ENCODE results near the gene EFNB3.
A peak's percentile ranks its signal among the peaks of the same experiment; 100 is the strongest.

The EFNB3 gene

GRCh38 chr17:7717756-7718350 is 12.9 kb downstream of the EFNB3 start:
- TF ChIP-seq EZH2phosphoT487 (IDR thresholded peaks at IDR 0.05; ENCODE audit: borderline replicate concordance) (no peak), CTCF (conservative IDR thresholded peaks at IDR 0.05; ENCODE audit: low read length) (no peak)
- Histone ChIP-seq H2AFZ (ENCODE audit: low read length) (peak overlapping the region; percentile 95), H3K36me3 (ENCODE audit: insufficient read depth, low read length) (no peaks in the 10 kb centered on the region), H3K9me3 (ENCODE audit: insufficient read depth, low read depth, low read length) (no peaks in the 10 kb centered on the region), H3F3A (ENCODE audit: low read depth) (no peaks in the 10 kb centered on the region), H3K4me1 (ENCODE audit: insufficient read depth, low read length, poor library complexity, severe bottlenecking) (peaks cover 11% of the 10 kb centered on the region), H3K4me3 (ENCODE audit: low read length, poor library complexity, severe bottlenecking) (peak overlapping the region; percentile 81), H4K20me1 (ENCODE audit: insufficient read depth, low read length, poor library complexity, severe bottlenecking) (no peaks in the 10 kb centered on the region), H3K4me2 (ENCODE audit: low read depth, low read length, poor library complexity, severe bottlenecking) (peak overlapping the region; percentile 90), H3K9me2 (replicated peaks; ENCODE audit: low read depth, low read length) (no peaks in the 10 kb centered on the region), H3K27me3 (ENCODE audit: insufficient read depth, low read length, poor library complexity, severe bottlenecking) (peaks cover 9% of the 10 kb centered on the region), H3K9ac (ENCODE audit: low read depth, low read length, poor library complexity, severe bottlenecking) (peak overlapping the region; percentile 66), H3K79me2 (ENCODE audit: insufficient read depth, low read length) (no peaks in the 10 kb centered on the region)

GRCh38 chr17:7719661-7720060 is 14.7 kb downstream of the EFNB3 start:
- Histone ChIP-seq H3K9me2 (replicated peaks; ENCODE audit: low read depth, low read length) (no peaks in the 10 kb centered on the region), H3K27me3 (ENCODE audit: insufficient read depth, low read length, poor library complexity, severe bottlenecking) (peaks cover 9% of the 10 kb centered on the region), H3F3A (ENCODE audit: low read depth) (no peaks in the 10 kb centered on the region), H2AFZ (ENCODE audit: low read length) (no peak overlapping the region), H3K79me2 (ENCODE audit: insufficient read depth, low read length) (no peaks in the 10 kb centered on the region), H3K9me3 (ENCODE audit: insufficient read depth, low read depth, low read length) (no peaks in the 10 kb centered on the region), H4K20me1 (ENCODE audit: insufficient read depth, low read length, poor library complexity, severe bottlenecking) (no peaks in the 10 kb centered on the region), H3K9ac (ENCODE audit: low read depth, low read length, poor library complexity, severe bottlenecking) (no peak overlapping the region), H3K4me1 (ENCODE audit: insufficient read depth, low read length, poor library complexity, severe bottlenecking) (peaks cover 11% of the 10 kb centered on the region), H3K4me3 (ENCODE audit: low read length, poor library complexity, severe bottlenecking) (no peak overlapping the region), H3K36me3 (ENCODE audit: insufficient read depth, low read length) (no peaks in the 10 kb centered on the region), H3K4me2 (ENCODE audit: low read depth, low read length, poor library complexity, severe bottlenecking) (no peak overlapping the region)
- no peak for TF ChIP-seq CTCF (conservative IDR thresholded peaks at IDR 0.05; ENCODE audit: low read length)
- TF ChIP-seq EZH2phosphoT487 (IDR thresholded peaks at IDR 0.05; ENCODE audit: borderline replicate concordance) = no peak

GRCh38 chr17:7720125-7720524 is 15.1 kb downstream of the EFNB3 start:
- Histone ChIP-seq H2AFZ (ENCODE audit: low read length) (peak overlapping the region; percentile 50; the same call in 1 of the 2 replicates), H3K4me1 (ENCODE audit: insufficient read depth, low read length, poor library complexity, severe bottlenecking) (peaks cover 11% of the 10 kb centered on the region), H3K9me3 (ENCODE audit: insufficient read depth, low read depth, low read length) (no peaks in the 10 kb centered on the region), H4K20me1 (ENCODE audit: insufficient read depth, low read length, poor library complexity, severe bottlenecking) (no peaks in the 10 kb centered on the region), H3K4me2 (ENCODE audit: low read depth, low read length, poor library complexity, severe bottlenecking) (no peak overlapping the region), H3K9me2 (replicated peaks; ENCODE audit: low read depth, low read length) (no peaks in the 10 kb centered on the region), H3K9ac (ENCODE audit: low read depth, low read length, poor library complexity, severe bottlenecking) (no peak overlapping the region), H3K79me2 (ENCODE audit: insufficient read depth, low read length) (no peaks in the 10 kb centered on the region), H3F3A (ENCODE audit: low read depth) (no peaks in the 10 kb centered on the region), H3K27me3 (ENCODE audit: insufficient read depth, low read length, poor library complexity, severe bottlenecking) (peaks cover 6% of the 10 kb centered on the region), H3K4me3 (ENCODE audit: low read length, poor library complexity, severe bottlenecking) (no peak overlapping the region), H3K36me3 (ENCODE audit: insufficient read depth, low read length) (no peaks in the 10 kb centered on the region)
- no peak for TF ChIP-seq EZH2phosphoT487 (IDR thresholded peaks at IDR 0.05; ENCODE audit: borderline replicate concordance)
- TF ChIP-seq CTCF (conservative IDR thresholded peaks at IDR 0.05; ENCODE audit: low read length) = no peak

Measured in Loucy (cell line).